ENCODE data around the gene CYTH1.

DNA sequence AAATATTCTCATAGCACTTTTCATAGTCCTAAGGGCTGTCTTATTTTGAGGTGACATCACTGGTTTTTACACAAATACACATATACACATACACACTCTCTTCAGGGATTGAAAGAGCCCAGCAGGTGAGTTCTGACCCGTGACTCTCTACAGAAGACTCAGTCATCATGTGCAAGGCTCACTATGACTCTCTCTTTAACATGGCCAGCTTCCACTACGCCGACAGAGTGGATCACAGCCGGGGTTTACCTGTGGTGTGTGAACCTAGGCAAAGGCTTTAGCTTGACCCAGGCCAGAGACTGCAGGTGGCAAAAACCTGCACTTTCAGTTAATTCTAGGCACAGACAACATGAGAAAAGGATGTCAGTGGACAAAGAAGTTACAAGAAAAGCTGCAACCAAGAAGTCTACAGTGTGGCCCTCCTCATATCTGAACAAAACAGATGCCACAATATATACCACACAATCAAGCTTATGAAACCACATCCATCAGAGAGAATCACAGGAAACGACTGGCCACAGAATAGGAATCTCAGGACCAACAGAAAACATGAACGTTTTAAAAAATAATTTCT lies 56.5 kb downstream of the CYTH1 start:
- TF ChIP-seq, protein P1, sequence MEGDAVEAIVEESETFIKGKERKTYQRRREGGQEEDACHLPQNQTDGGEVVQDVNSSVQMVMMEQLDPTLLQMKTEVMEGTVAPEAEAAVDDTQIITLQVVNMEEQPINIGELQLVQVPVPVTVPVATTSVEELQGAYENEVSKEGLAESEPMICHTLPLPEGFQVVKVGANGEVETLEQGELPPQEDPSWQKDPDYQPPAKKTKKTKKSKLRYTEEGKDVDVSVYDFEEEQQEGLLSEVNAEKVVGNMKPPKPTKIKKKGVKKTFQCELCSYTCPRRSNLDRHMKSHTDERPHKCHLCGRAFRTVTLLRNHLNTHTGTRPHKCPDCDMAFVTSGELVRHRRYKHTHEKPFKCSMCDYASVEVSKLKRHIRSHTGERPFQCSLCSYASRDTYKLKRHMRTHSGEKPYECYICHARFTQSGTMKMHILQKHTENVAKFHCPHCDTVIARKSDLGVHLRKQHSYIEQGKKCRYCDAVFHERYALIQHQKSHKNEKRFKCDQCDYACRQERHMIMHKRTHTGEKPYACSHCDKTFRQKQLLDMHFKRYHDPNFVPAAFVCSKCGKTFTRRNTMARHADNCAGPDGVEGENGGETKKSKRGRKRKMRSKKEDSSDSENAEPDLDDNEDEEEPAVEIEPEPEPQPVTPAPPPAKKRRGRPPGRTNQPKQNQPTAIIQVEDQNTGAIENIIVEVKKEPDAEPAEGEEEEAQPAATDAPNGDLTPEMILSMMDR (IDR thresholded peaks at IDR 0.05), result no peak
- TF ChIP-seq POLR2A (IDR thresholded peaks at IDR 0.05), result no peak

Measured in adrenal gland (tissue), 5 donors.